ENCODE results near the gene GPR78. TPM values are rescaled to one million over a fixed set of nuclear protein-coding genes. Genes with fewer than 3 reads are reported as not detected.

Gene GPR78, protein sequence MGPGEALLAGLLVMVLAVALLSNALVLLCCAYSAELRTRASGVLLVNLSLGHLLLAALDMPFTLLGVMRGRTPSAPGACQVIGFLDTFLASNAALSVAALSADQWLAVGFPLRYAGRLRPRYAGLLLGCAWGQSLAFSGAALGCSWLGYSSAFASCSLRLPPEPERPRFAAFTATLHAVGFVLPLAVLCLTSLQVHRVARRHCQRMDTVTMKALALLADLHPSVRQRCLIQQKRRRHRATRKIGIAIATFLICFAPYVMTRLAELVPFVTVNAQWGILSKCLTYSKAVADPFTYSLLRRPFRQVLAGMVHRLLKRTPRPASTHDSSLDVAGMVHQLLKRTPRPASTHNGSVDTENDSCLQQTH
- total RNA-seq (2022; extraction: Qiagen RNA extraction; ENCODE audit: low read depth) = 0.08 to 0.19 TPM in 2 of 5 replicates, not detected in the others

GRCh38 chr4:8580321-8581093, at the start of gene GPR78:
GPR78 (plus strand) TSS chr4:8580392; CDS start chr4:8580983, 591 bp downstream.

DNA sequence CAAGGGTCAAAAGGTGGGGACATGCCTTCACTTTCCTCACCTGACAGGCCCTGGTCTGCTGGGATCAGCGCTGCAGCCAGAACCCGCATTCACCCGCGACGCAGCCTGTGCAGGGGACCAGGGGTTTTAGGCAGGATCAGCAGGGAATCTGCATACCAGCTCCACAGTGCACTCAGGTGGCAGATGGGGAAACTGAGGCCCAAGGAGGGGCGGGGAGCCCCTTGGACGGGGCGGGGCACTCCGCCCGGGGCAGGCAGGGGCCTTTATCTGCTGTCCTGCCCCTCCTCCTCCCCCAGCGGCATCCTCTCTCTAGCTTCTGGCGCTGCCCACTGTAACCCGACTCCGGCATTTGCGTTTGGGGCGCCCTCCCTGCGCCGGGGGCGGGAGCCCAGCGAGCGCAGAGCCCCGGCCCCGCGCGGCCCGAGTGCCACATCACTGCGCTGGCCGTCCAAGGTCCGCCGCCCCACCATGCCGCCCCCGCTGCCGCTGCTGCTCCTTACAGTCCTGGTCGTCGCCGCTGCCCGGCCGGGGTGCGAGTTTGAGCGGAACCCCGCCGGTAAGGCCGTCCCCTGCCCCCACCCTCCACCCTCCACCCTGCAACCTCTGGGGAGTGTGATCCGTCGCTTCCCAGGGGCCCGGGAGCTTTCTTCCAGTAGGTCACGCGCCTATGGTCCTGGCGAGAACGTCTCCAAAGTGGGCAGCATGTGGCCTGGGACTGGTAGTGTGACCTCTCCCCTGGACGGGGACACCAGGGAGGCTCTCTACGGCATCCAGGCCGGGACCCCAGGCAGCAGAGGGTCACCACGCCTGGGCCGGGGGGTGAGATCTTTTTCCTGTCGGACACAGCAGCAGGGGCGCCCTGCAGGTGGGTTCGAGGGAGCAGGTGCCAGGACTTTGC, 12.4 kb downstream of the GPR78 start, which contains the start of gene CPZ:
CPZ (plus strand) TSS at position 400 of the 898 bp plus-strand sequence; CDS start at position 469, 69 bp downstream.

Other genes starting within 250 kb of the GPR78 start
- 8.0 to 9.9 TPM (median 8.1 TPM) in 5 replicates for gene ACOX3, start 139.7 kb upstream of the GPR78 start, total RNA-seq (2022; extraction: Qiagen RNA extraction; ENCODE audit: low read depth)
- 4.7 to 7.9 TPM (median 6.3 TPM) in 5 replicates for gene TRMT44, start 139.6 kb upstream of the GPR78 start, total RNA-seq (2022; extraction: Qiagen RNA extraction; ENCODE audit: low read depth)
- 0.22 to 0.38 TPM (median 0.37 TPM) in 5 replicates for gene CPZ, start 12.4 kb downstream of the GPR78 start, total RNA-seq (2022; extraction: Qiagen RNA extraction; ENCODE audit: low read depth)

Measured in A549 treated with RU486 at 1 μM for 4 hours (cell line).